ENCODE measurements around the gene PWWP3B. TPM values are rescaled to one million over a fixed set of nuclear protein-coding genes. Genes with fewer than 3 reads are reported as not detected.
"Not testable (repeated sequence)": the region's sequence is repeated elsewhere in the genome, so short reads cannot be mapped to it uniquely, and the experiment has no call there.

PWWP3B gene
- total and polyA plus RNA-seq, 3 donors from 2014 or later: 22.3 to 85.8 (median 60.9) TPM

- intact Hi-C loops (cut with DNase I; ENCODE audit: low total_unique reads): no loop called here
- Histone ChIP-seq H3K36me3 (ENCODE audit: low read depth, missing control alignments) (no peaks in the 10 kb centered on the region), H3K4me1 (no peaks in the 10 kb centered on the region), H3K27ac (no peak overlapping the region), H3K27me3 (no peaks in the 10 kb centered on the region), H3K9me3 (no peaks in the 10 kb centered on the region), H3K4me3 (no peak overlapping the region)
- WGBS, 2 donors: 27 to 44% methylated on average over 4 of the region's 4 CpGs
- TF ChIP-seq CTCF (IDR thresholded peaks at IDR 0.05) (no peak), POLR2A (IDR thresholded peaks at IDR 0.05) (no peak)
- DNase-seq: no peak
These were observed 9.8 kb downstream of the PWWP3B start for GRCh38 chrX:106177982-106178321.

GRCh38 chrX:106178826-106179225 lies 10.7 kb downstream of the PWWP3B start:
- H3K9me3 ChIP-seq: no peaks in the 10 kb centered on the region
- no peaks in the 10 kb centered on the region for H3K27me3 ChIP-seq
- no peak overlapping the region for H3K27ac ChIP-seq
- no peak overlapping the region for H3K4me3 ChIP-seq
- no peak for DNase-seq
- H3K36me3 ChIP-seq (ENCODE audit: low read depth, missing control alignments): no peaks in the 10 kb centered on the region
- WGBS, 2 donors: 58 to 65% methylated on average over 5 of the region's 5 CpGs
- no peak for TF ChIP-seq POLR2A (IDR thresholded peaks at IDR 0.05)
- TF ChIP-seq CTCF (IDR thresholded peaks at IDR 0.05): no peak
- H3K4me1 ChIP-seq: no peaks in the 10 kb centered on the region
- intact Hi-C loops (cut with DNase I; ENCODE audit: low total_unique reads): no loop called here

- intact Hi-C loops (cut with DNase I; ENCODE audit: low total_unique reads); H3K9me3 ChIP-seq; H3K4me1 ChIP-seq; H3K4me3 ChIP-seq; DNase-seq; H3K36me3 ChIP-seq (ENCODE audit: low read depth, missing control alignments); H3K27me3 ChIP-seq; H3K27ac ChIP-seq: not testable (repeated sequence)
- 80 to 81% methylated on average over 1 to 6 of the region's 6 CpGs for WGBS, 2 donors
These were observed 15.6 kb downstream of the PWWP3B start for GRCh38 chrX:106183685-106184084.

GRCh38 chrX:106201502-106202178 lies 33.5 kb downstream of the PWWP3B start:
- no peak overlapping the region for H3K4me3 ChIP-seq
- no peaks in the 10 kb centered on the region for H3K9me3 ChIP-seq
- 21 to 26% methylated on average over 3 of the region's 3 CpGs for WGBS, 2 donors
- H3K27me3 ChIP-seq: no peaks in the 10 kb centered on the region
- TF ChIP-seq CTCF (IDR thresholded peaks at IDR 0.05) (no peak), POLR2A (IDR thresholded peaks at IDR 0.05) (no peak)
- intact Hi-C loops (cut with DNase I; ENCODE audit: low total_unique reads): no loop called here
- DNase-seq: no peak
- no peaks in the 10 kb centered on the region for H3K4me1 ChIP-seq
- H3K27ac ChIP-seq: no peak overlapping the region
- no peaks in the 10 kb centered on the region for H3K36me3 ChIP-seq (ENCODE audit: low read depth, missing control alignments)

GRCh38 chrX:106203315-106203714 lies 35.2 kb downstream of the PWWP3B start:
- TF ChIP-seq CTCF (IDR thresholded peaks at IDR 0.05) (no peak), POLR2A (IDR thresholded peaks at IDR 0.05) (no peak)
- Histone ChIP-seq H3K36me3 (ENCODE audit: low read depth, missing control alignments) (no peaks in the 10 kb centered on the region), H3K27me3 (no peaks in the 10 kb centered on the region), H3K27ac (no peak overlapping the region), H3K4me3 (no peak overlapping the region), H3K4me1 (no peaks in the 10 kb centered on the region), H3K9me3 (no peaks in the 10 kb centered on the region)
- no peak for DNase-seq
- intact Hi-C loops (cut with DNase I; ENCODE audit: low total_unique reads): no loop called here
